ENCODE results near the gene SH2D5.

SH2D5 gene

DNA sequence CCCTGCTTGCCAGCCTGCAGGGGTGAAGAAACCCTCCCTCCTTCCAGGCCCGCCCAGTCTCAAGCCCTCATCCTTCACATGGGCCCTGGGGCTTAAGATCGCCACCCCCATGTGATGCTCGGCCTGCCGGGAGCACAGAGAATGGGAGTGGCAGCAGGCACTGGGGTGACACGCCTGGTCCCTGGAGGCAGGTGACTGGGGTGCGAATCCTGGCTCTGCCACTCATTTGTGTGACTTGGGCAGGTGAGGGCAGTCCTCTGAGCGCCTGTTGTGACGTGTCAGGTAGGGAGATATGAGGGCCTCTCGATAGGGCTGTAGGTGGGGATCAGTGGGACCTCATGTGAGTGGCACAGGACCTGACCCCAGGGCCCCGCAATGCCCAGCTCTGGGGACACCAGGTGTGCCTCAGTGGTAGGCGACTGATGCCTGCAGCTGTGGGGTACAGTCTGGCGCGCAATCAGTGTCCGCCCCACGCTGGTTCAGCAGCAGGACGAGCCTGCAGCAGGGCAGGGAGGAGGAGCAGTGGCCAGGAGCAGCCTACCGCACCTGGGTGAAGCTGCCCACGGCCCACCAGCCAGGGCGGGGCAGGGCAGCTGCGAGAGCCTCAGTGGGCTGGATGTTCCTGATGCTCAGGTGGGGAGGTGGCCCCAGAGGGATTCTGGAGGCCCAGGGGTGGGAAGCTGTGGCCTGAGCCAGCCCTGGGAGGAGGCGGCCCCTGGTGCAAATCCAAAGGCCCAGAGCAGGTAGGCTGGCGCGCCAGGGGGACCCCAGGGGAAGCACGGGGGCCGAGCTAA is 6.2 kb downstream of the SH2D5 start:
- TF ChIP-seq CEBPB (IDR thresholded peaks at IDR 0.05) (no peak), YY1 (IDR thresholded peaks at IDR 0.05; ENCODE audit: low read depth) (no peak), FOXM1 (IDR thresholded peaks at IDR 0.05; ENCODE audit: borderline replicate concordance, low read depth) (no peak), ZBTB7A (IDR thresholded peaks at IDR 0.05; ENCODE audit: low read depth) (no peak), CREB1 (IDR thresholded peaks at IDR 0.05; ENCODE audit: low read depth) (no peak)
- TF ChIP-seq, protein P1, sequence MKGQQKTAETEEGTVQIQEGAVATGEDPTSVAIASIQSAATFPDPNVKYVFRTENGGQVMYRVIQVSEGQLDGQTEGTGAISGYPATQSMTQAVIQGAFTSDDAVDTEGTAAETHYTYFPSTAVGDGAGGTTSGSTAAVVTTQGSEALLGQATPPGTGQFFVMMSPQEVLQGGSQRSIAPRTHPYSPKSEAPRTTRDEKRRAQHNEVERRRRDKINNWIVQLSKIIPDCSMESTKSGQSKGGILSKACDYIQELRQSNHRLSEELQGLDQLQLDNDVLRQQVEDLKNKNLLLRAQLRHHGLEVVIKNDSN (IDR thresholded peaks at IDR 0.05): no peak
- TF ChIP-seq, protein P2, sequence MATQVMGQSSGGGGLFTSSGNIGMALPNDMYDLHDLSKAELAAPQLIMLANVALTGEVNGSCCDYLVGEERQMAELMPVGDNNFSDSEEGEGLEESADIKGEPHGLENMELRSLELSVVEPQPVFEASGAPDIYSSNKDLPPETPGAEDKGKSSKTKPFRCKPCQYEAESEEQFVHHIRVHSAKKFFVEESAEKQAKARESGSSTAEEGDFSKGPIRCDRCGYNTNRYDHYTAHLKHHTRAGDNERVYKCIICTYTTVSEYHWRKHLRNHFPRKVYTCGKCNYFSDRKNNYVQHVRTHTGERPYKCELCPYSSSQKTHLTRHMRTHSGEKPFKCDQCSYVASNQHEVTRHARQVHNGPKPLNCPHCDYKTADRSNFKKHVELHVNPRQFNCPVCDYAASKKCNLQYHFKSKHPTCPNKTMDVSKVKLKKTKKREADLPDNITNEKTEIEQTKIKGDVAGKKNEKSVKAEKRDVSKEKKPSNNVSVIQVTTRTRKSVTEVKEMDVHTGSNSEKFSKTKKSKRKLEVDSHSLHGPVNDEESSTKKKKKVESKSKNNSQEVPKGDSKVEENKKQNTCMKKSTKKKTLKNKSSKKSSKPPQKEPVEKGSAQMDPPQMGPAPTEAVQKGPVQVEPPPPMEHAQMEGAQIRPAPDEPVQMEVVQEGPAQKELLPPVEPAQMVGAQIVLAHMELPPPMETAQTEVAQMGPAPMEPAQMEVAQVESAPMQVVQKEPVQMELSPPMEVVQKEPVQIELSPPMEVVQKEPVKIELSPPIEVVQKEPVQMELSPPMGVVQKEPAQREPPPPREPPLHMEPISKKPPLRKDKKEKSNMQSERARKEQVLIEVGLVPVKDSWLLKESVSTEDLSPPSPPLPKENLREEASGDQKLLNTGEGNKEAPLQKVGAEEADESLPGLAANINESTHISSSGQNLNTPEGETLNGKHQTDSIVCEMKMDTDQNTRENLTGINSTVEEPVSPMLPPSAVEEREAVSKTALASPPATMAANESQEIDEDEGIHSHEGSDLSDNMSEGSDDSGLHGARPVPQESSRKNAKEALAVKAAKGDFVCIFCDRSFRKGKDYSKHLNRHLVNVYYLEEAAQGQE (IDR thresholded peaks at IDR 0.05; ENCODE audit: low read depth): no peak

GRCh38 chr1:20725189-20726117 is 7.0 kb downstream of the SH2D5 start:
- TF ChIP-seq, protein P2 (IDR thresholded peaks at IDR 0.05; ENCODE audit: low read depth): no peak
- 0 out of 2 replicates have a peak, but pooled peaks have one; percentile 28 for TF ChIP-seq MAX (IDR thresholded peaks at IDR 0.05)

DNA sequence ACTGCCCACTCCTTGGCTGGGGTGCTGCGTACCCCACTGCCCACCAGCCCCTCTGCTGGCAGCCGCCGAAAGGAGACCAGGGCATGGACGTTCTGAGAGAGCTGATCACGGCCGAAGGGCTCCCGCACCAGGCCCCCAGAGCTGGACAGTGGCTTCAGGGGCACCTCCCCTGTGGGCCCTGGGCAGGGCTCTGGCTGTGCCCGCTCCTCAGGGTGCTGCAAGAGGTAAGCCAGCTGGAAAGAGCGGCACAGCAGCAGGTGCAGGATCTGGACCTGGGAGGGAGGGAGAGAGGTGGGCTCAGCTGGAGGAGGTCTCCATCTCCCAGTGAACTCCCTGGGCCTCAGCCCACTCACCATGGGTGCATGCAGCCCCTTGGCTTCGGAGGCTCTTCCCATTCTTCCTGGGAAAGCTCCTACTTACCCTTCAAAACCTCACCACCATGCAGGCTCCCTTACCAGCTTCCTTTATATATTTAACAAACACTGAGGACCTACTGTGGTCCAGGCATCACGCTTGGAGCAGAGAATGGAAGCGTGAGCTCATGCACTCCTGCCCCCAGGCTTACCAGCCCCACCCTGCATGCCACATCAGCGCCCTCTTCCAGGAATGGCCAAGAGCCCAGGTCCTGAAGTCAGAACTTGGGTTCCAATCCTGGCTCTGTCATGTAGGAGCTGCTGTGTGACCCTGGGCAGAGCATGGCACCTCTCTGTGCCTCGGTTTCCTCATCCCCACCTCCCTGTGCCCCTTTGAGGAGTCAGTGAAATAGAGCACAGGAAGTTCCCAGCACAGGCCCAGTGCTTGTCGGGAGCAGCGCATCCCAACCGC is 7.9 kb downstream of the SH2D5 start:
- no peak for TF ChIP-seq CREB1 (IDR thresholded peaks at IDR 0.05; ENCODE audit: low read depth)
- TF ChIP-seq CEBPB (IDR thresholded peaks at IDR 0.05): no peak
- TF ChIP-seq TEAD4 (IDR thresholded peaks at IDR 0.05): no peak
- TF ChIP-seq EGR1 (IDR thresholded peaks at IDR 0.05): no peak
- TF ChIP-seq, protein P1 (IDR thresholded peaks at IDR 0.05): no peak
- TF ChIP-seq TAF1 (IDR thresholded peaks at IDR 0.05; ENCODE audit: low read depth): no peak
- no peak for TF ChIP-seq FOXM1 (IDR thresholded peaks at IDR 0.05; ENCODE audit: borderline replicate concordance, low read depth)
- TF ChIP-seq, protein P2 (IDR thresholded peaks at IDR 0.05; ENCODE audit: low read depth): no peak
- TF ChIP-seq RAD21 (IDR thresholded peaks at IDR 0.05; ENCODE audit: low read depth): no peak
- TF ChIP-seq MAX (IDR thresholded peaks at IDR 0.05): no peak
- TF ChIP-seq EP300 (IDR thresholded peaks at IDR 0.05; ENCODE audit: borderline replicate concordance): no peak

Data from Ishikawa (cell line).